GM21381 (cell line): ENCODE measurements around the gene USP31.

Source experiments
- ATAC-seq: cut with Tn5 transposase; IDR thresholded peaks from one replicate; pipeline ENCODE4 v1.9.1; 2021; ENCODE audit warnings: mild to moderate bottlenecking, moderate library complexity; ENCODE audit not compliant: unreplicated experiment

The USP31 gene

GRCh38 chr16:23027386-23027785 is 121.9 kb downstream of the USP31 start:
- no peak for ATAC-seq

GRCh38 chr16:23026784-23027362 is 122.4 kb downstream of the USP31 start:
- no peak for ATAC-seq

GRCh38 chr16:23025692-23026307 is 123.5 kb downstream of the USP31 start:
- no peak for ATAC-seq

- no peak for ATAC-seq
These were observed 125.2 kb downstream of the USP31 start for GRCh38 chr16:23024044-23024443.

GRCh38 chr16:23020084-23020483 is 129.2 kb downstream of the USP31 start:
- ATAC-seq, result no peak

- no peak for ATAC-seq
These were observed 132.9 kb downstream of the USP31 start for GRCh38 chr16:23016368-23016767.

- no peak for ATAC-seq
These were observed 133.7 kb downstream of the USP31 start for GRCh38 chr16:23015580-23015979.

GRCh38 chr16:23014592-23014991 is 134.7 kb downstream of the USP31 start:
- ATAC-seq, result no peak
